Cortex of kidney (tissue), 1 donor: ENCODE results near the gene FAM76A.
"Not testable (repeated sequence)": the region's sequence is repeated elsewhere in the genome, so short reads cannot be mapped to it uniquely, and the experiment has no call there.

Source experiments
- DNase-seq: peaks from one replicate; lab custom pipeline; 2025; lab: John Stamatoyannopoulos, UW

FAM76A gene

DNA sequence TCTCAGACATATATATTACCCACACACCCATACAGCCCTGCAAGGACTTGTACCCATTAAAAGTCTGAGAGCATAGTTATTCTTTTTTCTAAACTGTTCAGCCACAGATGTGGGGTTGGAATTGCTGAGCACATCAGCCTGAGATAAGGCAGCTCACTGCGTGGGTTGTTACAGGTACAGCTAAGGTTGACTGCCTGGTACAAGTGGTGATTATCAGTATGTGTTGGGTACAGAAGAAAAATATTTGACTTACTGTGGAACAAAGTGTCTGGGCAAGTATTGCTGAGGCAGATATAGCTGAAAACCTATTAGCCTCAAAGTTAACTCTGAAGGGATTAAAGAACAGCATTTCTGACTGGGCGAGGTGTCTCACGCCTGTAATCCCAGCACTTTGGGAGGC is 52.3 kb downstream of the FAM76A start:
- DNase-seq, result no peak

DNA sequence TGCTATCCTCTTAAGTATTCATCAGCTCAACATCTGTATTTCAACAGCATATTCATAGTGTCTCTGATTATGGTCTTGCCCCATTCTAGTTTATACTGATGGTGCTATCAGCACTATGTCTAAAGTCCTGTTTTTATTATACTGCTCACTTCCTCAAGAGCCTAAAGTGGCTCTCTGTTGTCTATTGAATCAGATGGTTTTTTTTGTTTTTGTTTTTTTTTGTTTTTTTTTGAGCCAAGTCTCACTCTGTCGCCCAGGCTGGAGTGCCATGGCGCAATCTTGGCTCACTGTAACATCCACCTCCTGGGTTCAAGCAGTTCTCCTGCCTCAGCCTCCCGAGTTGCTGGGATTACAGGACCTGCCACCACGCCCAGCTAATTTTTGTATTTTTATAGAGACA is 53.4 kb downstream of the FAM76A start:
- no peak for DNase-seq

DNA sequence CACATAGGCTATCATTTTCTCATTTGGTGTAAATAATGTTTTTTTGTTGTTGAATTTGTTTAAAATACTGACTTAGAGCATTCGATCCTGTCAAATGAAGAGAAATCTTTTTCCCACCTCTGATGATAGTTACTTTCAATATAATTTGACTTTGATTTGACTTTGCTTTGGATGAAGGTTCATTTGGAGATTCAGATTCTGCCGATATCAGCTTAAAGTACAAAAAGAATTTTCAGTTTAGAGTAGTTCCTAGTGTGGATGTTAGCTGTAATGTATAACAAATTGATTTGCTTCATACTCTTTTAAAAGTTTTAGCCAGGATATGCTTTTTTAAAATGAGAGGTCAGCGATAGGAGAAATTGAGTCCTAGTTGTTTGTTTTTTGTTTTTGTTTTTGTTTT is 57.2 kb downstream of the FAM76A start:
- no peak for DNase-seq

DNA sequence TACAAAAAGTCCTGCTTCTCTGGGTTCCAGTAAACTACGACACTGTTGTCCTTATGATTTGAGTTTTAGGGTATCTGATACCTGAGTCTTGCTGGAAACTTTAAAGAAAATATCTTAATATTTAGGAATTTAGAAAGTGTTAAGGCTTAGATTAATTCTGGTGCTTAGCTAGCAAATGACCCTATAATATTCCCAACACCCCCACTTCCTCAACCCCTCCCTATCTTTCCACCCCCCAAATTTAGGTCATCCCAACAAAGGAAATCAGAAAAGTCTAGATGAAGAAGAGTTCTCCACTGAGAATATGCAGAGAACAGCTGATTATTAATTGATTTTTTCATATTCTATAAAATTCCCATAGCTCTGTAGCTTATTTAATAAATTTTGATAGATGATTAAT is 58.9 kb downstream of the FAM76A start:
- DNase-seq, result no peak

DNA sequence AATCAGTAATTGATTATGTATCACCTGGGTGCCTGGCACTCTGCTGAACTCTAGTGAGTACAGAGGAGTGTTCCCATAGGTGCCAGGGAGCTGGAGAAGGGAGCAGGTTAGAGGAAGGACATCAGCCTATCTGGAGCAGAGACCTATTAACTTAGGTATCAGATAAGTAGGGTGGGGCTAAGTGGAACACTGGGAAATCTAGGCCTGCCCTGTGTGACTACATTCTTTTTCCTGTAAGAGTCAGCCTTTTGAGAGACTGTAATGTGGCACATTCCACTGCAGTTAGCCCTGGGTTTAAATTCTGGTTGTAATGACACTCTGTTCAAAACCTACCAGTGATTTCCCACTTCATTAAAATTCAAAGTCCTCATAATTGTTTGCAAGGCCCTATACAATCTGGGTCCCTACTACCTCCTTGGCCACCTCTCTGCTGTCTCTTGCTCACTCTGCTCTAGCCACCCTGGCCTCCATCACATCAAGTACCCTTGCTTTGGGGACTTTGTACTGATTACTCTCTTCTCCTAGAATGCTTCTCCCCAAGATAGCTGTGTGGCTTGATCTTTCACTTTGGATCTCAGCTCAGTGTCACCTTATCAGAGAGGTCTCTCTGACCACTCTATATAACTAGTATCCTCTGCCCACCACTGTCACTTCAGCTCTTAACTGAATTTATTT is 60.2 kb downstream of the FAM76A start:
- DNase-seq, result no peak

DNA sequence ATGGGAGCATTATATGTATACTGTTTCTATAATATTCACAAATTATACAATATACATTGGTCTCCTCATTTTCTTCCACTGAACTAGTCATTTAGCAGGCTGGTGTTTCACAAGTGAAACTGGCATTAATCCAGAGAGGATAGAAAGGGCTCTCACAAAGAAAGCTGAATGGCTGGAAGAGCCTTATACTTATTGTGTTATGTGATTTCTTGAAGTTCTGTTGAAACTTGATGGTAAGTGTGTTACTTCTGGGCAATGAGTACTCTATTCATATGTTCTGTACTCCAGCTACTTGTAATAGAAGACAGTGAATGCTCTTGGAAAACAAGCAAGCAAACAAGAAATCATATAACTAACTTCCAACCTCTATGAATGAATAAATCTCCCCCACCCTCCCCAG is 62.1 kb downstream of the FAM76A start:
- DNase-seq, result no peak

DNA sequence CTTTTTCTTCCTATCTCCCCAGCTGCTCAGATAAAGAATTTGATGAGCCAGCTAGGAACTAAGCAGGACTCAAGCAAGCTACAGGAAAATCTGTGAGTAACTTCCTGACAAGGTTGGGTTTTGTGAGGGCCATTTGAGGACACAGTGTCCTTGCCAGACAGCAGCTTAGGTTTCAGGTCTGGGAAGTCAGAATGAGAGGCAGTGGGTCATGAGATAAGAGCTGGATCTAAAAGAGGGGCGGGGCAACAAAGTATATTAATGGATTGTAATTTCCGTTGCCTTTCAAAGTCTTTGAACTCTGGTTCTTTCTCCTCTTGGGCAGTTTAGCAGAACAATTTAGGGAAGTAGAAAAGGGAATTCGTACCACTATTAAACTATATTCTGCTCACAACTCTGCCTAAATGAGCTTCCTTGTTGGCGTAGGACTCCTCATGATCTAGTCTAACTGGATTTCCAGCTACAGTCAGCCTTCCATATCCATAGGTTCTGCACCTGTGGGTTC is 63.8 kb downstream of the FAM76A start:
- DNase-seq, result no peak

DNA sequence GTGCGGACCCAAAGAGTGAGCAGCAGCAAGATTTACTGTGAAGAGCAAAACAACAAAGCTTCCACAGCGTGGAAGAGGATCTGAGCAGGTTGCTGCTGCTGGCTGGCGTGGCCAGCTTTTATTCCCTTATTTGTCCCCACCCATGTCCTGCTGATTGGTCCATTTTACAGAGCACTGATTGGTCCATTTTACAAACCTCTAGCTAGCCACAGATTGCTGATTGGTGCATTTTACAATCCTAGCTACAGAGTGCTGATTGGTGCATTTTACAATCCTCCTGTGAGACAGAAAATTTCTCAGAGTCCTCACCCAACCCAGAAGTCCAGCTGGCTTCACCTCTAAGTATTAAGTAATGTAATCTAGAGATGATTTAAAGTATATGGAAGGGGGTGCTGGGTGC is 64.5 kb downstream of the FAM76A start:
- DNase-seq, result not testable (repeated sequence)

DNA sequence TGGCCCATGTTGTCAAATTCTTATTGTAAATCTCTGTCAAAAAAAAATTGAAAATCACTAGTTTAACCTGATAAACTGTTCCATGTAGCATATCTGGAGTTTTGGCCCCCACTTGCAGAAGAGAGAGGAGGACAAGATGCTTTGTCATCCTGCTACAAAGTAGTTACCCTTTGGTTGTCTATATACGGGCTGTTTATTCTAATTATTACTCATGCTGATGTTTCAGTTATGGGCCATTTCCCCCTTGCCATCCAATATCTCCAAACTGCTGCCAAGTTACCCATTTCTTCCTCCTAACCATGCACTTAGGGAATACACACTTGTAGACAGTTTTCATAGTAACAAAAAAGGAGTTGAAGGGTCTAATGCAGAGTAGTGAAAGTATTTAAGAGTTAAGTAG is 69.8 kb downstream of the FAM76A start:
- no peak for DNase-seq

DNA sequence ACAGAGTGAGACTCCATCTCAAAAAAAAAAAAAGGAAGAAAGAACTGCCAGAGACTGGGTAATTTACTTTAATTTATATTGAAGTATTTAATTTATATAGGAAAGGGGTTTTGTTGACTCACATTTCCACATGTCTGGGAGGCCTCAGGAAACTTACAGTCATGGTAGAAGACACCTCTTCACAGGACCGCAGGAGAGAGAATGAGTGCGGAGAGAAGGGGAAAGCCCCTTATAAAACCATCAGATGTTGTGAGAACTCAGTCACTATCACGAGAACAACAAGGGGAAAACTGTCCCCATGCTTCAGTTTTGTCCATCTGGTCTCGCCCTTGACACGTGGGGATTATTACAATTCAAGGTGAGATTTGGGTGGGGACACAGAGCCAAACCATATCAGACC is 79.0 kb downstream of the FAM76A start:
- DNase-seq, result no peak

DNA sequence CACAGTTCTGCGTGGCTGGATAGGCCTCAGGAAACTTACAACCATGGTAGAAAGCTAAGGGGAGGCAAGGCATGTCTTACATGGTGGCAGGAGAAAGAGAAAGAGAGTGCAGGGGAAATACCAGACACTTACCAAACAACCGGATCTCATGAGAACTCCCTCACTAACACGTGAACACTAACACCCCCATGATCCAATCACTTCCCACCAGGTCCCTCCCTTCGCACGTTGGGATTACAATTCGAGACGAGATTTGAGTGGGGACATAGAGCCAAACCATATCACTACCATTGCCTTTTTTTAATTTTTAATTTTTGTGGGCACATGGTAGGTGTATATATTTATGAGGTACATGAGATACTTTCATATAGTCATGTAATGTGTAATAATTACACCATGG is 81.0 kb downstream of the FAM76A start:
- no peak for DNase-seq

DNA sequence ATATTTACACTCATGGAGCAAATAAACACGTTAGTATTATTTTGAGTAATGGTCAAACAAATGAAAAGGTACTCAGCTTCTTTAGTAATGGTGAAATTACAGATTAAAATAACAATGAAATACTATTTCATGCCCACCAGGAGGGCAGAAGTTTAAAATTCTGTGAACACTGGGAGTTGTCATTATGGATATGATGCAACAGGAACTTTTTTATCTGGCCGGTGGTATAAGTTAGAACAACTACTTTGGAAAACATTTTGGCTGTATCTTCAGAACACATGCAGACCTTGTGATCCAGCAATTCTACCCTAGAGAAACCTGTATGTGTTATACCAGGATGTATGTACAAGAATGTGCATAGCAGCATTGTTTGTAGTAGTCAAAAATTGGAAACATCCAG is 81.6 kb downstream of the FAM76A start:
- DNase-seq, result no peak

DNA sequence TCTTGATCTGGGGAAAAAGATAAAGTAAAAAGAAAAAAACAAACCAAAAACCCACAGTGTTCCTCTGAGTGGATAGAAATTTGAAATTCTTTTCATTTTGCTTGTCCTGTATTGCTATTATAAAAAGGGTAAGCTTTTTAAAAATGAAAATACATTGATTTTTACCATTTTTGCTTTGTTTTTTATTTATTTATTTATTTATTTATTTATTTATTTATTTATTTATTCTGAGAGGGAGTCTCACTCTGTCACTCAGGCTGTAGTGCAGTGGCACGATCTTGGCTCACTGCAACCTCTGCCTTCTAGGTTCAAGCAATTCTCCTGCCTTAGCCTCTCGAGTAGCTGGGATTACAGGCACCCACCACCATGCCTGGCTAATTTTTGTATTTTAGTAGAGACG is 82.4 kb downstream of the FAM76A start:
- DNase-seq, result not testable (repeated sequence)

DNA sequence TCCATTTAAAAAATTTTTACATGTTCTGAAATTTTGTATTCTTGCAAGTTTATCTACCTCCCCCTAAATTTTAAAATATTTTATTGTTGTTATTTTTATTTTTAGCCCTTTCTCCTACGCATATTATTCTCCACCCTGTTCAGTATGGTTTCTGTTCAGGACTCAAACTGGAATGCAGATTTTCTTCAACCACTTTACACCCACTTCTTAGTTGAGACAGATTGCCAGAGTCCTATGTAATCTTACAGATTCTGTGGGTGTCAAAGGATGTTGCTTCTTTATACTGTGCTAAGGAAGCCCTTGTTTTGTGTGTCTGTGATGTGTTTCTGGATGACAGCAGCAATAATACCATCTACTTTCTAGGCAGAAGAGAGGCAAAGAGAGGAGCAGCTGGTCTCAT is 84.1 kb downstream of the FAM76A start:
- DNase-seq, result no peak

DNA sequence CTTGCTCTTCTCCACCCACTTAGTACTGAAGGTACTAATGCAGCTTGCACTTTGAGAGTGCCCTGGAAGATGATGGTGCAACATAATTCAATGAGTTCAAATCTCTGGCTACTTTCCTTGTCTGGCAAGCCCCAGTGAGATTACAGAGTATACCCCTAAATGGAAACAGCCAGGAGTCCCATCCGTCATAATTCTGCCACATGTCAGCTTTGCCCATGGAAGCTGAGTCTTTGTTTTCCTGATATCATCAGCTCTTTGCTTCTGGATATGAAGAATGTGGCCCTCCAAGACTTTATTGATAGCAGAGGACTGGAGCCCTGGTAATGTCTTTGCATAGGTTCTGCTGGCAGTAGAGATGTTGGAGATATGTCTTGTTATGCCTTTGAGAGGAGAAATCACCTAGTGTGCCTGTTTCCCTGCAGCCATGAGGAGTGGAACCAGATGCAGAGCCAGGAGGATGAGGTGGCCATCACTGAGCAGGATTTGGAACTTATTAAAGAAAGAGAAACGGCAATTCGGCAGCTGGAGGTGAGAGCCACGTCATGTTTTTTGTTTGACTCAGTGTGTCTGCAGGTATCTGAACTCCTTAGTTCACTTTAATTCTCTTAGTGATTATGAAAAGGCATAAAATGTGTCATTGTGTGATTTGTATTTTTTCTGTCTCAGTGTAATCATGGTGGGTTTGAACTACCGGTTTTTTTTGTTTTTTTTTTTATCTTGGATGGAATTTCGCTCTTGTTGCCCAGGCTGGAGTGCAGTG is 86.2 kb downstream of the FAM76A start:
- no peak for DNase-seq
